H1 (cell line): ENCODE measurements around the gene SPRED1. TPM values are rescaled to one million over a fixed set of nuclear protein-coding genes. Genes with fewer than 3 reads are reported as not detected.

ENCODE experiments used
- ATF2 ChIP-seq: IDR thresholded peaks from 2 replicates; pipeline ENCODE4 v1.6.1; 2012; ENCODE audit warnings: low read length, inconsistent platforms
- GABPA ChIP-seq: IDR thresholded peaks from 2 replicates; pipeline ENCODE4 v1.6.1; 2011; ENCODE audit warnings: mild to moderate bottlenecking, low read length, moderate library complexity, borderline replicate concordance; ENCODE audit not compliant: insufficient read depth
- HDAC6 ChIP-seq: IDR thresholded peaks from one replicate; pipeline ENCODE4 v1.7.1; 2012; ENCODE audit warnings: low read depth, mild to moderate bottlenecking, inconsistent platforms, low read length, moderate library complexity
- JUND ChIP-seq: IDR thresholded peaks from 2 replicates; pipeline ENCODE4 v1.6.1; 2011; ENCODE audit warnings: mild to moderate bottlenecking, improper control_type of control experiment, low read length
- PHF8 ChIP-seq: fragments of 200-600 bp; sonication (generic); conservative IDR thresholded peaks from 2 replicates; pipeline ENCODE4 v1.7.1; 2012; ENCODE audit warnings: low read depth, mild to moderate bottlenecking, inconsistent platforms, low read length, moderate library complexity
- POU5F1 ChIP-seq: IDR thresholded peaks from 2 replicates; pipeline ENCODE4 v1.6.1; 2011; ENCODE audit warnings: low read depth, mild to moderate bottlenecking, low read length, moderate library complexity
- RXRA ChIP-seq: IDR thresholded peaks from 2 replicates; pipeline ENCODE4 v1.6.1; 2011; ENCODE audit warnings: low read depth, mild to moderate bottlenecking, low read length, moderate library complexity; ENCODE audit not compliant: insufficient read depth
- TAF1 ChIP-seq: IDR thresholded peaks from 2 replicates; pipeline ENCODE4 v1.6.1; 2011; ENCODE audit warnings: mild to moderate bottlenecking, low read depth, low read length
- TAF7 ChIP-seq: optimal IDR thresholded peaks from 2 replicates; pipeline ENCODE3; 2011; ENCODE audit warnings: low read depth, mild to moderate bottlenecking, inconsistent platforms, low read length, moderate library complexity, borderline replicate concordance
- YY1 ChIP-seq: IDR thresholded peaks from 2 replicates; pipeline ENCODE4 v1.6.1; 2011; ENCODE audit warnings: low read depth, mild to moderate bottlenecking, low read length
- ZNF274 ChIP-seq: IDR thresholded peaks from 2 replicates; pipeline ENCODE4 v1.7.0; 2012; ENCODE audit warnings: low read length, borderline replicate concordance; ENCODE audit errors: extremely low read depth
- polyA plus RNA-seq, 7 experiments: library from polyadenylated mRNA; depleted of rRNA in 3 of 7; stranded (reverse) in 5 of 7; unstranded in 2 of 7; fragments of >200 nt in 5 of 7; fragments of 200-250 nt in 2 of 7; gene quantifications; 1 replicate in 5 of 7; 2 replicates in 1 of 7; 4 replicates in 1 of 7; pipeline versions ENCODE4 v1.2.1 to v1.2.3, GENCODE V29; 2011 to 2013; ENCODE audit warnings: missing spikeins in 2 of 7, mixed read lengths in 2 of 7
- total RNA-seq: library from RNA; stranded (reverse); fragmentation: NEBNext Ultra II Directional; extraction: Animal tissue kit (Norgen Biotek cat#: 25700); gene quantifications from 2 replicates; pipeline ENCODE4 v1.2.1, GENCODE V29; 2021

SPRED1 gene
- total and polyA plus RNA-seq, 2 of the 8 experiments (the other 6 are each of a cell fraction or from before 2014, with no cell fraction given): 5.5 to 30.3 TPM

GRCh38 chr15:38254051-38254883 is 1.6 kb downstream of the SPRED1 start (continued):
- no peak for TF ChIP-seq RXRA
- no peak for TF ChIP-seq POU5F1
- TF ChIP-seq JUND: no peak
- no peak for TF ChIP-seq ZNF274
- no peak for TF ChIP-seq TAF7
- TF ChIP-seq PHF8: no peak
- no peak for TF ChIP-seq GABPA
- no peak for TF ChIP-seq HDAC6
- TF ChIP-seq TAF1: no peak
- peak; percentile 83 for TF ChIP-seq YY1
- no peak for TF ChIP-seq ATF2
